Cardiac muscle cell (in vitro differentiated cells and primary cell): ENCODE data around the gene TBC1D9. TPM values are rescaled to one million over a fixed set of nuclear protein-coding genes. Genes with fewer than 3 reads are reported as not detected.

Source experiments
- DNase-seq, 2 donors: peaks; one replicate each; pipeline versions ENCODE4 v3.0.0 to v3.0.0-alpha.2; 2010 to 2017; ENCODE audit warnings: low read depth in 1 of 2, low spot score in 1 of 2
- H3K27ac ChIP-seq: fragments of 200-600 bp; sonication (generic); 2 replicates; pipeline ENCODE4 v1.5.1; 2016
- H3K27me3 ChIP-seq: fragments of 200-600 bp; sonication (generic); 2 replicates; pipeline ENCODE4 v1.6.0; 2016; ENCODE audit warnings: control low read depth
- H3K36me3 ChIP-seq: fragments of 200-600 bp; sonication (generic); 2 replicates; pipeline ENCODE4 v1.5.1; 2016; ENCODE audit warnings: control low read depth
- H3K4me1 ChIP-seq: fragments of 200-600 bp; sonication (generic); 2 replicates; pipeline ENCODE4 v1.8.1; 2017; ENCODE audit warnings: low read depth, mild to moderate bottlenecking, mixed run types
- H3K4me3 ChIP-seq: fragments of 200-600 bp; sonication (generic); 2 replicates; pipeline ENCODE4 v1.5.1; 2016; ENCODE audit warnings: mild to moderate bottlenecking
- H3K9me3 ChIP-seq: fragments of 200-600 bp; sonication (generic); 2 replicates; pipeline ENCODE4 v1.5.1; 2017; ENCODE audit warnings: low read depth, mild to moderate bottlenecking, control low read depth
- polyA plus RNA-seq: library from polyadenylated mRNA; unstranded; fragments of >200 nt; fragmentation: Nextera tagmentation; extraction: Ambion mirVana; gene quantifications from 2 replicates; pipeline ENCODE4 v1.2.1, GENCODE V29; 2016
- total RNA-seq: library from RNA; depleted of rRNA; stranded (reverse); fragments of >200 nt; gene quantifications from 2 replicates; pipeline ENCODE4 v1.2.3, GENCODE V29; 2016
- TF ChIP-seq, protein P1 (sequence below): IDR thresholded peaks from 2 replicates; pipeline ENCODE4 v1.5.1; 2012; ENCODE audit warnings: low read depth, mild to moderate bottlenecking, low read length

The TBC1D9 gene
- total and polyA plus RNA-seq, 2 experiments from 2014 or later, result 3.4 to 5.2 TPM

GRCh38 chr4:140579278-140579677, 176.9 kb downstream of the TBC1D9 start:
- Histone ChIP-seq H3K4me1 (no peaks in the 10 kb centered on the region), H3K27me3 (peaks cover 24% of the 10 kb centered on the region), H3K9me3 (no peaks in the 10 kb centered on the region), H3K27ac (no peak overlapping the region), H3K4me3 (no peak overlapping the region), H3K36me3 (no peaks in the 10 kb centered on the region)
- no peak for DNase-seq
- TF ChIP-seq, protein P1, sequence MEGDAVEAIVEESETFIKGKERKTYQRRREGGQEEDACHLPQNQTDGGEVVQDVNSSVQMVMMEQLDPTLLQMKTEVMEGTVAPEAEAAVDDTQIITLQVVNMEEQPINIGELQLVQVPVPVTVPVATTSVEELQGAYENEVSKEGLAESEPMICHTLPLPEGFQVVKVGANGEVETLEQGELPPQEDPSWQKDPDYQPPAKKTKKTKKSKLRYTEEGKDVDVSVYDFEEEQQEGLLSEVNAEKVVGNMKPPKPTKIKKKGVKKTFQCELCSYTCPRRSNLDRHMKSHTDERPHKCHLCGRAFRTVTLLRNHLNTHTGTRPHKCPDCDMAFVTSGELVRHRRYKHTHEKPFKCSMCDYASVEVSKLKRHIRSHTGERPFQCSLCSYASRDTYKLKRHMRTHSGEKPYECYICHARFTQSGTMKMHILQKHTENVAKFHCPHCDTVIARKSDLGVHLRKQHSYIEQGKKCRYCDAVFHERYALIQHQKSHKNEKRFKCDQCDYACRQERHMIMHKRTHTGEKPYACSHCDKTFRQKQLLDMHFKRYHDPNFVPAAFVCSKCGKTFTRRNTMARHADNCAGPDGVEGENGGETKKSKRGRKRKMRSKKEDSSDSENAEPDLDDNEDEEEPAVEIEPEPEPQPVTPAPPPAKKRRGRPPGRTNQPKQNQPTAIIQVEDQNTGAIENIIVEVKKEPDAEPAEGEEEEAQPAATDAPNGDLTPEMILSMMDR, result no peak

DNA sequence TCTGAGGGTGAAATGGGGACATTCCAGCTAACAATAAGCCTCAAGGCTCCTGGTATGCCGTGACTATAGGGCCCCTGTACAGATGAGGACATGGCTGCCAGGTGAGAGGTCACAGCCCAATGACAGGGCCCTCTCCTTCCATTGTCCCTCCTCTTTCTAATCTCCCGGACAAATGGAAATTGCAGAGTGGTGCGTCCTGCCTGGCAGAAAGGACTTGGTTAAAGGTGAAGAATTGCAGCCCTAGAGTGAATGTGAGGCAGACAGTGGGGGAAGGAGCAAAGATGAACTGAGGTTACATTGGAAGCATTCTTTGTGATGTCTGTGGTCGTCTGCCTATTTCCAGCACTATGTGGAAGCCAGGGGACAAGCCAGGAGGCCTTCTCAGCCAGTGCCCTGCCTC, 180.7 kb downstream of the TBC1D9 start:
- Histone ChIP-seq H3K27ac (no peak overlapping the region), H3K9me3 (no peaks in the 10 kb centered on the region), H3K4me1 (no peaks in the 10 kb centered on the region), H3K27me3 (peaks cover 50% of the 10 kb centered on the region), H3K36me3 (no peaks in the 10 kb centered on the region), H3K4me3 (no peak overlapping the region)
- no peak for DNase-seq
- TF ChIP-seq, protein P1, result no peak

DNA sequence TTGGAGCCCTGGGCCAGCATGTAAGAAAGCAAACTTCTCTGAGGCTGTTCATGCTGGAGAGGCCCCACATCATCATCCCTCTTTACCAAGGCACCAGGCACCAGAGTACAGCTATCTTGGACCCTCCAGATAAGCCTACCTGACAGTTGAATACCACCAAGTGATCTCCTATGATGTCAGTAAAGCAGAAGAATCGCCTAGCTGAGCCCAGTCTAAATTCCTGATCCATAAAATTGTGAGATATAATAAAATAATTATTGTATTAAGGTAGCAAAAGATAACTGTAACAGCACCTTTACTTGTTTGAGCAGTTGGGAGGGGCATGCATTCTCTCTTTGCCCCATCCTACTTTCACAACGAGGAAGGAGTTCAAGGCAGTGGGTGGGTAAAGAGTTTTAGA, 184.6 kb downstream of the TBC1D9 start:
- no peak for DNase-seq
- TF ChIP-seq, protein P1, result no peak
- H3K4me3 ChIP-seq, result no peak overlapping the region
- no peaks in the 10 kb centered on the region for H3K4me1 ChIP-seq
- H3K9me3 ChIP-seq, result no peaks in the 10 kb centered on the region
- H3K27ac ChIP-seq, result no peak overlapping the region
- H3K36me3 ChIP-seq, result no peaks in the 10 kb centered on the region
- peaks cover 66% of the 10 kb centered on the region for H3K27me3 ChIP-seq

Other genes with a start within 250 kb of the TBC1D9 start
- 47.5 and 66.5 TPM in 2 replicates for gene ELMOD2, start 232.2 kb downstream of the TBC1D9 start, total RNA-seq
- 26.1 and 41.4 TPM in 2 replicates for gene ELMOD2, start 232.2 kb downstream of the TBC1D9 start, polyA plus RNA-seq
- 0.21 TPM in 1 of 2 replicates, not detected in the other for gene UCP1, start 187.4 kb downstream of the TBC1D9 start, total RNA-seq
- 0.11 and 0.12 TPM in 2 replicates for gene UCP1, start 187.4 kb downstream of the TBC1D9 start, polyA plus RNA-seq